PC-3 (cell line): ENCODE data around the gene ZNF831. TPM values are rescaled to one million over a fixed set of nuclear protein-coding genes. Genes with fewer than 3 reads are reported as not detected.

ENCODE experiments used
- ATAC-seq: fragments of 200-7000 bp; cut with Tn5 transposase; 2 replicates; pipeline ENCODE4 v1.9.1; 2020; ENCODE audit warnings: mild to moderate bottlenecking, moderate library complexity
- BruUV-seq: library from RNA; stranded (reverse); fragments of 400-500 nt; replicated peaks from 2 replicates; lab custom pipeline; 2021; lab: Mats Ljungman, UMichigan
- CTCF ChIA-PET: fragments of 300-600 bp; sonication (Branson Sonifier 250); formaldehyde crosslinking; loops from one replicate; lab custom pipeline; 2022; ENCODE audit warnings: antibody characterized with exemption; lab: Charles Lee
- POLR2A ChIA-PET: fragments of 300-600 bp; sonication (Branson Sonifier 250); formaldehyde crosslinking; loops from one replicate; lab custom pipeline; 2022; ENCODE audit warnings: antibody characterized with exemption; ENCODE audit not compliant: unreplicated experiment; lab: Charles Lee
- DNase-seq: peaks from one replicate; pipeline ENCODE4 v3.0.0-alpha.2; 2015
- H2AFZ ChIP-seq: fragments of 300-600 bp; sonication (generic); 2 replicates; pipeline ENCODE4 v1.6.0; 2016; ENCODE audit warnings: antibody characterized with exemption, low read length
- H3F3A ChIP-seq: fragments of 300-600 bp; sonication (generic); one replicate; pipeline ENCODE4 v1.6.0; 2017; ENCODE audit warnings: antibody characterized with exemption, low read length, control low read depth, mild to moderate bottlenecking; ENCODE audit not compliant: unreplicated experiment
- H3K27ac ChIP-seq: fragments of 300-600 bp; sonication (generic); 2 replicates; pipeline ENCODE4 v1.5.1; 2016; ENCODE audit warnings: mild to moderate bottlenecking, low read length
- H3K27me3 ChIP-seq: fragments of 300-600 bp; sonication (generic); 2 replicates; pipeline ENCODE4 v1.6.1; 2016; ENCODE audit warnings: low read length, mixed read lengths
- H3K36me3 ChIP-seq: fragments of 300-600 bp; sonication (generic); 2 replicates; pipeline ENCODE4 v1.6.1; 2016; ENCODE audit warnings: low read depth, mixed run types, low read length, mixed read lengths
- H3K4me1 ChIP-seq: fragments of 300-600 bp; sonication (generic); 2 replicates; pipeline ENCODE4 v1.5.1; 2016; ENCODE audit warnings: low read length; ENCODE audit not compliant: insufficient read depth
- H3K4me2 ChIP-seq: fragments of 300-600 bp; sonication (generic); 2 replicates; pipeline ENCODE4 v1.6.0; 2016; ENCODE audit warnings: low read length
- H3K4me3 ChIP-seq: fragments of 300-600 bp; sonication (generic); 2 replicates; pipeline ENCODE4 v1.5.1; 2016; ENCODE audit warnings: mild to moderate bottlenecking, low read length, mixed read lengths
- H3K79me2 ChIP-seq: fragments of 300-600 bp; sonication (generic); 2 replicates; pipeline ENCODE4 v1.6.1; 2017; ENCODE audit warnings: low read length, mixed read lengths
- H3K9ac ChIP-seq: fragments of 300-600 bp; sonication (generic); 2 replicates; pipeline ENCODE4 v1.6.0; 2016; ENCODE audit warnings: mild to moderate bottlenecking, low read length
- H3K9me2 ChIP-seq: fragments of 300-600 bp; sonication (generic); replicated peaks from 2 replicates; pipeline ENCODE4 v1.6.1; 2016; ENCODE audit warnings: mixed run types, low read length, mixed read lengths
- H3K9me3 ChIP-seq: fragments of 300-600 bp; sonication (generic); 2 replicates; pipeline ENCODE4 v1.6.1; 2016; ENCODE audit warnings: low read length, mixed read lengths
- H4K20me1 ChIP-seq: fragments of 300-600 bp; sonication (generic); 2 replicates; pipeline ENCODE4 v1.6.1; 2016; ENCODE audit warnings: low read length, mixed read lengths
- CTCF ChIP-seq: fragments of 300-600 bp; sonication (generic); conservative IDR thresholded peaks from 2 replicates; pipeline ENCODE4 v1.5.1; 2017; ENCODE audit warnings: antibody characterized with exemption, low read depth, mild to moderate bottlenecking, low read length
- EZH2 ChIP-seq: fragments of 300-600 bp; sonication (generic); IDR thresholded peaks from one replicate; pipeline ENCODE4 v1.6.1; 2017; ENCODE audit warnings: antibody characterized with exemption, mild to moderate bottlenecking, low read length; ENCODE audit not compliant: unreplicated experiment
- EZH2phosphoT487 ChIP-seq: fragments of 300-600 bp; sonication (generic); IDR thresholded peaks from 2 replicates; pipeline ENCODE4 v1.6.1; 2018; ENCODE audit warnings: mild to moderate bottlenecking, antibody characterized with exemption, low read length, borderline replicate concordance
- intact Hi-C: fragments of 100-400 bp; cut with micrococcal nuclease; formaldehyde crosslinking; loops from 2 replicates; pipeline ENCODE4 v1.9.0; 2023
- total RNA-seq: library from RNA; depleted of rRNA; stranded (reverse); fragments of >200 nt; gene quantifications from 2 replicates; pipeline ENCODE4 v1.2.3, GENCODE V29; 2014

The ZNF831 gene
- total RNA-seq, 1 experiment from 2014 or later: not detected

GRCh38 chr20:59138114-59138748, 25.4 kb upstream of the ZNF831 start:
- BruUV-seq: no TSS peak
- intact Hi-C loops: no loop called here
- no peaks in the 10 kb centered on the region; the same call in 1 of the 2 replicates for H3K9me2 ChIP-seq
- no peaks in the 10 kb centered on the region for H3K79me2 ChIP-seq
- H3K27me3 ChIP-seq: peaks cover 53% of the 10 kb centered on the region
- TF ChIP-seq CTCF (no peak), EZH2phosphoT487 (no peak), EZH2 (no peak)
- H3K4me1 ChIP-seq: no peaks in the 10 kb centered on the region
- no peaks in the 10 kb centered on the region for H3K9me3 ChIP-seq
- no peaks in the 10 kb centered on the region for H4K20me1 ChIP-seq
- H3K4me2 ChIP-seq: no peak overlapping the region
- H3K27ac ChIP-seq: no peak overlapping the region
- H2AFZ ChIP-seq: no peak overlapping the region
- no peaks in the 10 kb centered on the region for H3K36me3 ChIP-seq
- ChIA-PET POLR2A (no interaction called here), CTCF (no interaction called here)
- H3F3A ChIP-seq: no peaks in the 10 kb centered on the region
- no peak overlapping the region for H3K4me3 ChIP-seq
- ATAC-seq (no peak), DNase-seq (no peak)
- no peak overlapping the region for H3K9ac ChIP-seq

- Histone ChIP-seq H3K4me2 (no peak overlapping the region), H3K9me3 (no peaks in the 10 kb centered on the region), H3K27me3 (peaks cover 62% of the 10 kb centered on the region), H3K27ac (no peak overlapping the region), H3K36me3 (no peaks in the 10 kb centered on the region), H3K79me2 (no peaks in the 10 kb centered on the region), H3K9ac (no peak overlapping the region), H3K4me3 (no peak overlapping the region), H4K20me1 (no peaks in the 10 kb centered on the region), H3K9me2 (no peaks in the 10 kb centered on the region), H2AFZ (no peak overlapping the region), H3F3A (no peaks in the 10 kb centered on the region), H3K4me1 (no peaks in the 10 kb centered on the region)
- DNase-seq (no peak), ATAC-seq (no peak)
- ChIA-PET POLR2A (no interaction called here), CTCF (no interaction called here)
- intact Hi-C loops: no loop called here
- BruUV-seq: no TSS peak
- TF ChIP-seq CTCF (no peak), EZH2phosphoT487 (no peak), EZH2 (no peak)
These were observed 23.6 kb upstream of the ZNF831 start for GRCh38 chr20:59139998-59140397.

- CTCF ChIA-PET: no interaction called here
- no peak for TF ChIP-seq CTCF
- TF ChIP-seq EZH2phosphoT487: no peak
- TF ChIP-seq EZH2: no peak
- ATAC-seq: no peak
- no peaks in the 10 kb centered on the region for H3F3A ChIP-seq
- H3K36me3 ChIP-seq: no peaks in the 10 kb centered on the region
- POLR2A ChIA-PET: no interaction called here
- peak; percentile 55 for DNase-seq
- no peaks in the 10 kb centered on the region for H3K9me3 ChIP-seq
- H3K4me1 ChIP-seq: no peaks in the 10 kb centered on the region
- no TSS peak for BruUV-seq
- no peak overlapping the region for H2AFZ ChIP-seq
- no peak overlapping the region for H3K4me3 ChIP-seq
- peaks cover 68% of the 10 kb centered on the region for H3K27me3 ChIP-seq
- H3K79me2 ChIP-seq: no peaks in the 10 kb centered on the region
- no peak overlapping the region for H3K27ac ChIP-seq
- H4K20me1 ChIP-seq: no peaks in the 10 kb centered on the region
- no peak overlapping the region for H3K4me2 ChIP-seq
- H3K9ac ChIP-seq: no peak overlapping the region
- H3K9me2 ChIP-seq: no peaks in the 10 kb centered on the region
- intact Hi-C loops: no loop called here
These were observed 21.6 kb upstream of the ZNF831 start for GRCh38 chr20:59141818-59142581.
